ENCODE data around the gene LIN7A. TPM values are rescaled to one million over a fixed set of nuclear protein-coding genes. Genes with fewer than 3 reads are reported as not detected.

The LIN7A gene
- 10 to 100 TPM; 18.3 to 23.0 (median 20.1) TPM for polyA plus RNA-seq (ENCODE audit: insufficient read length in 4 of 4)

- peak in 2 of 4 donors; percentile 41 to 59 for DNase-seq (ENCODE audit: low read depth in 4 of 4, low spot score in 2 of 4)
Observed at GRCh38 chr12:80937391-80938238, at the start of gene LIN7A. TSS of gene LIN7A (minus strand) at chr12:80937934. CDS start at chr12:80937722, 212 bp downstream.

GRCh38 chr12:80986224-80986623 is 48.5 kb upstream of the LIN7A start:
- DNase-seq (ENCODE audit: low read depth in 4 of 4, low spot score in 2 of 4): no peak

- DNase-seq (ENCODE audit: low read depth in 4 of 4, low spot score in 2 of 4): no peak
Observed at GRCh38 chr12:80979816-80980215, 42.1 kb upstream of the LIN7A start.

- no peak for DNase-seq (ENCODE audit: low read depth in 4 of 4, low spot score in 2 of 4)
Observed at GRCh38 chr12:80979251-80979650, 41.5 kb upstream of the LIN7A start.

- DNase-seq (ENCODE audit: low read depth in 4 of 4, low spot score in 2 of 4): no peak
Observed at GRCh38 chr12:80977346-80977745, 39.6 kb upstream of the LIN7A start.

GRCh38 chr12:80968326-80968725 is 30.6 kb upstream of the LIN7A start:
- no peak for DNase-seq (ENCODE audit: low read depth in 4 of 4, low spot score in 2 of 4)

GRCh38 chr12:80967565-80967964 is 29.8 kb upstream of the LIN7A start:
- DNase-seq (ENCODE audit: low read depth in 4 of 4, low spot score in 2 of 4): no peak

GRCh38 chr12:80966001-80966400 is 28.3 kb upstream of the LIN7A start:
- DNase-seq (ENCODE audit: low read depth in 4 of 4, low spot score in 2 of 4): no peak

- DNase-seq (ENCODE audit: low read depth in 4 of 4, low spot score in 2 of 4): no peak
Observed at GRCh38 chr12:80958162-80958561, 20.4 kb upstream of the LIN7A start.

GRCh38 chr12:80954857-80955520 is 17.3 kb upstream of the LIN7A start:
- no peak for DNase-seq (ENCODE audit: low read depth in 4 of 4, low spot score in 2 of 4)

GRCh38 chr12:80952443-80952842 is 14.7 kb upstream of the LIN7A start:
- DNase-seq (ENCODE audit: low read depth in 4 of 4, low spot score in 2 of 4): no peak

GRCh38 chr12:80946591-80946990 is 8.9 kb upstream of the LIN7A start:
- DNase-seq (ENCODE audit: low read depth in 4 of 4, low spot score in 2 of 4): no peak

GRCh38 chr12:80943338-80943737 is 5.6 kb upstream of the LIN7A start:
- DNase-seq (ENCODE audit: low read depth in 4 of 4, low spot score in 2 of 4): no peak

GRCh38 chr12:80941916-80942315 is 4.2 kb upstream of the LIN7A start:
- DNase-seq (ENCODE audit: low read depth in 4 of 4, low spot score in 2 of 4): no peak

GRCh38 chr12:80939231-80939950 is 1.7 kb upstream of the LIN7A start:
- no peak for DNase-seq (ENCODE audit: low read depth in 4 of 4, low spot score in 2 of 4)

- DNase-seq (ENCODE audit: low read depth in 4 of 4, low spot score in 2 of 4): peak in 1 of 4 donors; percentile 8
Observed at GRCh38 chr12:80938397-80938796, 663 bp upstream of the LIN7A start.

GRCh38 chr12:80936642-80937390 is 918 bp downstream of the LIN7A start:
- DNase-seq (ENCODE audit: low read depth in 4 of 4, low spot score in 2 of 4): peak in 2 of 4 donors; percentile 45 to 55

- no peak for DNase-seq (ENCODE audit: low read depth in 4 of 4, low spot score in 2 of 4)
Observed at GRCh38 chr12:80936353-80936641, 1.4 kb downstream of the LIN7A start.

- no peak for DNase-seq (ENCODE audit: low read depth in 4 of 4, low spot score in 2 of 4)
Observed at GRCh38 chr12:80935111-80935510, 2.6 kb downstream of the LIN7A start.

GRCh38 chr12:80925983-80926382 is 11.8 kb downstream of the LIN7A start:
- DNase-seq (ENCODE audit: low read depth in 4 of 4, low spot score in 2 of 4): no peak

- DNase-seq (ENCODE audit: low read depth in 4 of 4, low spot score in 2 of 4): no peak
Observed at GRCh38 chr12:80925237-80925636, 12.5 kb downstream of the LIN7A start.

Data from left renal cortex interstitium (tissue), 4 donors.